Measurements from ENCODE around the gene MRPL49.
"Not testable (repeated sequence)": the region's sequence is repeated elsewhere in the genome, so short reads cannot be mapped to it uniquely, and the experiment has no call there.

Gene MRPL49

DNA sequence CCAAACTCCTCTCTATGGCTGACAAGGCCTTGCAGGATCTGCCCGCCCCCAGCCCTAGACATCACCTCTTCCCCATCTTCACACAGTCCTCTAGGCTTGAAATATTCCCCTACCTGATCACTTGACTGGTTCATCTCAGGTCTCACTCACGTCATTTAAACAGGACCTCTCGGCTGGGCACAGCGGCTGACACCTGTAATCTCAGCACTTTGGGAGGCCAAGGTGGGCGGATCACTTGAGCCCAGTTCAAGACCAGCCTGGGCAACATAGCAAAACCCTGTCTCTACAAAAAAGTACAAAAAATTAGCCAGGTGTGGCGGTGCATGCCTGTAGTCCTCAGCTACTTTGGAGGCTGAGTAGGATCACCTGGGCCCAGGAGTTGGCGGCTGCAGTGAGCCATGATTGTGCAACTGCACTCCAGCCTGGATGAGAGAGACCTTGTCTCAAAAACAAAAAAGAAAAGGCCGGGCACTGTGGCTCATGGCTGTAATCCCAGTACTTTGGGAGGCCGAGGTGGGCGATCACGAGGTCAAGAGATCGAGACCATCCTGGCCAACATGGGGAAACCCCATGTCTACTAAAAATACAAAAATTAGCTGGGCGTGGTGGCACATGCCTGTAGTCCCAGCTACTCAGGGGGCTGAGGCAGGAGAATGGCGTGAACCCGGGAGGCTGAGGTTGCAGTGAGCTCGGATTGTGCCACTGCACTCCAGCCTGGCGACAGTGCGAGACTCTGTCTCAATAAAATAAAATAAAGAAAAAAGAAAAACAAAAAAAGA lies 3.0 kb upstream of the MRPL49 start:
- not testable (repeated sequence) for DNase-seq

DNA sequence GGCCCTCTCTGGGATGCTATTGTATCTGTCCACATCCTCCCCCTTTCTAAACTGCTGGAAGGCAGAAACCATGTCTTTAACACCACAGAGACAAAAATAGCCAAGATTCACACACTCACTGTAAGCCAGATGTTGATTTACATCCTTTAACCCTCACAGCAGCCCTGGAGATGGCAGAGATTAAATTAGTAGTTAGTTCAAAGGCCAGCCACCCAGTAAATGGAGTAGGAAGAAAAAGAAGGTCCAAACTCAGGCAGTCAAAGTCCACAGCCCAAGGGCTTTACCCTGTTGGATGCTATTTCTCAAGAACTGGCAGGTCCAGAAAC lies 2.5 kb upstream of the MRPL49 start:
- DNase-seq, result no peak

DNA sequence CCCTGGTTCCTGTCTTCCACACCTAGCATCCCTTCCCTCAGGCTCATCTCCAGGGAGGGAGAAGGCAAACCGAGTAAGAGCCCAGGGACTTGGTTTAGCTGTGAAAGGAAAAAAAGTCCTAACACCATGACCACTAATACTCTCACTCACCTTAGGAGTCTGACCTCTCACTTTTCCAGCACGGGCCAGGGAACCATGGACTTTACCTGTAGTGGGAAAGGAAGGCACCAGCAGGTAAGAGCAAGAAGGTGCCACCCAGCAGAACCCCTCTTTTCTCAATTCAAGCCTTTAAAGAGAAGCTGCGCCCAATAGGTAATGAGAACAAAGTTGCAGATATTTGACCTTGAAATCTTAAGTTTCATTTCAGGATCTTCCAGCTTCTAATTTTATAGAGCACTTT lies 1.3 kb upstream of the MRPL49 start:
- no peak for DNase-seq

DNA sequence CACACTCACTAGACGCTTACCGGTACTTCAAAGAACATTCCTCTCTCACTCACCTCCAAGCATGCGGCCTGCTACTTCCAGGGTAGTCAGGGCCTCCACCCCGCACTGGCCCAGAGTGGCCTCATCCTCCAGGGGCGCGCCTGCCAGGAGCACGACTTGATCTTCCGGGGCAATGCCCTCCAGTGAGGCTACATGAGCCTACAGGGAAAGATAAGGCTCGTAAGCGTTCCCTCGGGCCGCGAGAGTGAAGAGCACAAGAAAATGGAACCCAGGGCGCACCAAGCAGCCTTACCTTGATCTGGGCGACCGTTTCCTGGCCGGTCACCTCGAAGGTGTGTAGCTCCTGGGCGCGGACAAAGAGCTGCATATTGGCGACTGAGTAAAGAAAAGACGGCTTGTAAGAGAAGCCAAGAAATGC lies 665 bp upstream of the MRPL49 start:
- peak; percentile 44 for DNase-seq

DNA sequence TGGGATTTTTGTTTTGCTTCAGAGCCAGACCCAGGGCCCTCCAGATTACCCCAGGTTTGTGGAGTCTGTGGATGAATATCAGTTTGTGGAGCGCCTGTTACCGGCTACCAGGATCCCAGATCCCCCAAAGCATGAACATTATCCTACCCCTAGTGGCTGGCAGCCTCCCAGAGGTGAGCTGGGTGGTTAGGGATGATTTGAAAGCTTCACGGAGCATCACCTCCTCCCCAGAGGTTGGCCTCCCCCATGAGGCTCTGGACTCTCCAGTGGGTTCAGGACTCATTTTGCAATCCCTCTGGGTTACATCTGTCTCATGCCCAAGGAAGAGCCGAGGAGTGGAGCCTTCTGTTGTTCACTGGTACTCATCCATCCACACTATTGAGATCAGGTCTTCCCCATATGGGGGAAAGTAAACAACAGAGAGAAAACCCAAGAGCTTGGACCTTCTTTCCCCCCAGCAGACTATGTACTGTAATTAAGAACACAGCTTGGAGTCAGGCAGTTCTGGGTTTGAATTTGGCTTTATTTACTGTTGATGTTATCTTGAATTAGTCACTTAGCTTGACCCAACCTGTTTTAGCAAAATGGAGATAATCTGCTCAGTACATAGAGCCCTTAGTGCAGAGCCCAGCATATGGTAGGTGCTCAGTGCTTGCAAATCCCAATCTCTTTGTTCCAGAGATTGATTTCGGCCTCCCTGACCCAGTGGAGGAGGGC lies 2.5 kb downstream of the MRPL49 start:
- no peak for DNase-seq

DNA sequence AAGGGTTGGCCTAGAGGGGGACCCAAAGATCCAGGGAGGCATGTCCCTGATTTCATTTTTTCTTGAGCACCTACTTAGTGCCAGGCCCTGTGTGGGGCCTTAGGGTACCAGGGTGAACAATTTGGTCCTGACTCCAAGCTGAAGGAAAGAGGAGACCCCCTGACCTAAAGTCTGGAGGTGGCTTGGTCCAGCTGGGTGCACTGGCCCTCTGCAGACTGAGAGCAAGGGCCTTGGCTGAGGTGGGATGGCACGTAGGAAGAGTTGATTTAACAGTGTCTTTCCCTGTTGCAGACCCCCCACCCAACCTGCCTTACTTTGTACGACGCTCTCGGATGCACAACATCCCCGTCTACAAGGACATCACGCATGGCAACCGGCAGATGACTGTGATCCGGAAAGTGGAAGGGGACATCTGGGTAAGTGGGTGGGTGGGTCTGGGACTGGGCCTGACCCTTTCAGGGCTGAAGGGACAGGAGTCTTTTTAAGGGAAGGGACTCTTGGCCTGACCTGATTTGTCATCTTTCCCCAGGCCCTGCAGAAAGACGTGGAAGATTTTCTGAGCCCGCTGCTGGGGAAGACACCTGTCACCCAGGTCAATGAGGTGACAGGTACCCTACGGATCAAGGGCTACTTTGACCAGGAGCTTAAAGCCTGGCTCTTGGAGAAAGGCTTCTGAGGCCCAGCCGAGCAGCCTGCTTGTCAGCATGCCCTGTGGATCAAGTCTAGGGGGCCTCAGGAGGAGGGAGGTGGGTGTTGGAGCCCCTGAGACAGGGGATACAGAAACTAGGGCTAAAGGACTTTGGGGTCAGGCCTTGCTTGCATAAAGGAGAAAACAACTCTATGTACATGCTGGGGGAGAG lies 3.3 kb downstream of the MRPL49 start:
- DNase-seq, result no peak

DNA sequence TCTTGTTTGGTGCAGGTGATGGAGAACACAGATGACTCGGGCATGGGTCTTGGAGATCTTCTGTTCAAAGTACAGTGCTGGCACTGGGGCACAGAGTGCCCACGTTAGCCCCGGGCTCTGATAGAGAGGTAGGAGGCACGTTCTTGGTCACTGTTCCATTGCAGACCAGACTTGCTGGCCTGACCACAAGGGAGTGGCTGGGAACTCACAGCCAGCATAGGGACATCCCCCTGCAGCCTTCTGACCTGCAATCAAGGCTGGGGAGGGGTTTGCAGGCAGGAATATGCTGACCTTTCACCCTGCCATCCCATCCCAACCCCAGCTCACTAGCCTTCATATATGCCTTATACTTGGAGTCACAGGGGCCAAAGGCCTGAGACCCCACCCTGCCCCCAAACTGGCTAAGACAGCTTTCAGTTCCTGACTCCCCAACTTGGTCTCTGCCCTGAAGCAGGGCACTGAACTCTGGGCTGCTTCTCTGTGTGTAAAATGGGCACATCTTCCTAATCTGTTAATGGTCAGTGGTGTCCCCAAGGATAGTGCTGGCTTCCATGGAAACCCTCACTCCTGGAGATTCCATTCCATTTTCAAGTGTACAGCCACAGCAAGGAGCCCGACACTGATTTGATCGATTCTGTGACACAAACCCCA lies 4.6 kb downstream of the MRPL49 start:
- DNase-seq, result no peak

DNA sequence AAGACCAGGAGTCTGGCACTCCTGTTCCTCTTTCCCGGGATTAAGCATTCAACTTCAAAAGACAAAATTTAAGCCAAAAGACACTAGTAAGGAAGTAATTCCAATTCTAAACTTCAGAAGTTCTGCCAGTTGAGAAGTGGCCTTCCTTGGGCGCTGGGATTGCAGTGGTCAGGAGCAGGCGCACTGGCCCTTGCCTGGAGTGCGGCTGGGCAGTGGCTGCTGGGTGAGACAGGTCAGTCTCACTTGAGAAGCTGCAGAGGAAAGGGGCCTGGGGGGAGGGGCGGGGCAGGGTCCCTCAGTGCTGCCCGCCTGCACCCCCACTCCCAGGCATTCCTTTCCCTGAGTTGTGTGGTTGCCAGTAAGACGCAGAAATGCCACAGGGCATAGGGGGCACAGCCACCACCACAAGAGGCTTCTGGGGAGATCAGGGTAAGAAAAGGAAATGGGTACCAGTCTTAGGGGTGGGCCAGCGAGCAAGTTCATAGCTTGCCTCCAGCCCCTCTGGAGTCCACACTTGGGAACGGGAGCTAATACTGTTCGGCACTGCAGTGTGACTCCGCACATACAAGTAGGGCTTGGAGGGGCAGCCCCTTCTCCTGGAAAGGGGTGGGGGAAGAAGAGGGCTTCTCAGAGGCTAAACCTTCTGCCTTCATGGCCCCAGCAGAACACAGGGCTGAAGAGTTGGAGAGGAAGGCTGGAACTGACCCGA lies 5.5 kb downstream of the MRPL49 start:
- DNase-seq, result no peak

DNA sequence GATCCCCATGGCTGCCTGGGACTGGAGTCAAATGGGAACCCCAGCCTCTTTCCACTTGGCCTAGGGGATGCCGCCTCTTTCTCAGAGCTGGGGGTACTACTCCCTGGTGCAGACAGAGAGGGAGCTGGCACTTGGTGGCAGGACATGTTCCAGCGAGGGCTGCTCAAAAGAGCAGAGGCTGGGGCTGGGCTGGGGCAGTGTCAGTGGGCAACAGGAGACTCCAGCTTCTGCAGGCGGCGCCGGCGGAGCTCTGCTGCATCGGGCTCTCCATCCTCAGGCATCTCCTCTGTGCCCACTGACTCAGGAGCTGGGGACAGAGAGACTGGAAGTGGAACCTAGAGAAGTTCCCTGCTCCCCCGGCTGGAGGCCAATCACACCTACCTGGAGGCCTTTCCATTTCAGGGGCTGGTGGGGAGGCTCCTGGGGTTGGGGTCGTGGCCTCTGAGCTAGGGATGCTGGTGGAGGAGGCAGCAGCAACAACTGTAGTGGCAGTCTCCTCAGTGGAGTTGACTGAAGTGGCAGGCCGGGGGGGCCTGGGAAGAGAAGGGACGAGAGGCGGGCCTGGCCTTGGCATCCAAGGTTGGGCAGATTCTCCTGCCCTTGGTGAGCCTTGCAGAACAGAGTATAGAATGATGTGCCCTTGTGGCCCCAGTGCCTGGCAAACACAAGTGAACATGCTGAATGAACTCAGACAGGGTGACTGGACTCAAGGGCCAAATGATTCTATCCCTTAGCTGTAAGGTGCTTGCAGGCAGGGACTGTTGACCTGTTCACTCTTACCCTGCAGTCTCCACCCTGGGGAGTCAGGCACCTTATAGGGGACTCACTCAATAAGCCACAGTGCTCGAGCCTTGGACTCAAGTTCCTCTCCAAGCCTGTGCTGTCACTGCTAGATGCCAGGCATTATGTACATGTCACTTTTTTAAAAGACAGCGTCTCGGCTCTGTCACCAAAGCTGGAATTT lies 6.3 kb downstream of the MRPL49 start:
- no peak for DNase-seq

DNA sequence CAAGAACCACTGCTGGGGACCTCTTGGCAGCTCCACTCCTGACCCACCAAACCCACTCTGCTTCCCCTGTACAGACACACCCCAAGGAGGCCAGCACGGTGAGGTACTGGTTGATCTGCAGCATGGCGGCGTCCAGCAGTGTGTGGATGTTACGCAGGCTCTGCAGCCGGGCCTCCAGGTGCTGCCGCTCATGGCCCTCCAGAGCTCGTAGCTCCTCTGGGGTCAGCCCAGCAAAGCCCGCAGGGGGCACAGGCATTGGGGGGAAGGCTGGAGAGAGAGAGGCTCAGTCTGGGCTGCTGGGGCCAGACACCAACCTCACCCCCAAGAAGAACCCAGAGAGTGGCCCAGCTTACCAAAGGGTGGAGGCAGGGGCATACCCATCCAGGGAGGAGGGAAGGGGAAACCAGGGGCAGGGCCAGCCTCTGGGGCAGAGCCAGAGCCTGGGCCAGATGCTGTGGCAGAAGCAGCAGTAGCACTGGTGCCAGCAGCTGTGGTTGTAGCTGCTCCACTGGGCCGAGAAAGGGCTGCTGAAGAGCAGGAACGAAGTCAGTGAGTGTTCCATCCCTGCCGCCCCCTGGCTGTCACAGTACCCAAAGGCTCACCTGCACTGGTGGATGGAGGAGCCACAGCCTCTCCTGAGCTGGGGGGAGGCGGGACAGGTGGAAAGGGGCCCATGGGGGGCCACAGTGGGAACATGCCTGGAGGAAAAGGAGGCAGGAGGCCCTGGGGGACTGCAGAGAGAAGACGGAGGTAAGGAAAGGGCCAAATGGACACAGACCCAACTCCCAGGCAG lies 7.7 kb downstream of the MRPL49 start:
- DNase-seq, result peak; percentile 33

DNA sequence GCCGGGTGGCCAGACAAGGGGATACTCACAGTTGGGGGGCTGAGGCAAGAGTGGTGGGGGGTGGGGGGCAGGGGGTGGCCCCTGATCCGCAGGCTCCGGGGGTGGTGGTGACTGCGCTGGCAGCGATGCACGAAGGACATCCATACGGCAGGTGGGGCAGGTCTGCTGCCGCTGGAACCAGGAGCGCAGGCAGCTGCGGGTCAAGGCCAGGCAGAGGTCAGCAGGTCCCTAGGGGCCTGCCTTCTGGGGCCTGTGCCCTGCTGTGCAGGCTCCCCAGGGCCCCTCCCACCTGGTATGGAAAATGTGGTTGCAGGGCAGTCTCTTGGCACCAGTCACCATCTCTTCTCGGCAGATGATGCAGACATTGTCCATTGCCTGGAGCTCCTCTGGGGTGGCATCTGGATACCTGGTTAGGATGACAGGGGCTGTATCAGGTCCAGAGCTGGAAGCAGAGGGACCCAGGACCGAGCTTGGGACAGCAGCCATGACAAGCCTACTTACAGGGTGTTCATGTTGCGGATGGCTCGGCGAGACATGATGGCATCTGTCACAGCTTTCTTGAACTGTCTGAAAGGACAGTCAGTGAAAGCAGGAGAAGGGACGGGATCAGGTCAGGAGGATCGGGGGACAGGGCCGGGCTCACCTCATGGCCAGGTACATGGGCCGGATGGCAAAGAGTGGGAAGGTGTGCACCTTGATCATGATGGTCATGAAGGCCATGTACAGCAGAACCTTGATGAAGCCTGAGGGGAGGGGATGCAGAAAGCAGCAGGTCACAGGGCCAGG lies 8.7 kb downstream of the MRPL49 start:
- DNase-seq, result no peak

DNA sequence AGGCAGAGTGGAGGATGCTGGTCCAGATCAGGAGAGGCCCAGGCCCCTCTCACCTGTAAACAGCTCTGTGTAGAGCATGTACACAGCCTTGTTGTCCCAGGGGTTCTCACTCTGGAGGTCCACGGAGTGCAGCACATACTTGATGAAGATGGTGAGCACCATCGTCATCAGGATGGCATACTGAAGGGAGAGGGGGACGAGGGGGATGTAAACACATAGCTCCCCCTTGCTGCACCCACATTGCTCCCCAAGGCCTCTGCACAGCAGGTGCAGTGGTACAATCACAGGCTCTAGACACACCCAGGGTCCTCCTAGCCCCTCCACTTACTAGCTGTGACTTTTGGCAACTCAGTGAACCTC lies 9.3 kb downstream of the MRPL49 start:
- no peak for DNase-seq

DNA sequence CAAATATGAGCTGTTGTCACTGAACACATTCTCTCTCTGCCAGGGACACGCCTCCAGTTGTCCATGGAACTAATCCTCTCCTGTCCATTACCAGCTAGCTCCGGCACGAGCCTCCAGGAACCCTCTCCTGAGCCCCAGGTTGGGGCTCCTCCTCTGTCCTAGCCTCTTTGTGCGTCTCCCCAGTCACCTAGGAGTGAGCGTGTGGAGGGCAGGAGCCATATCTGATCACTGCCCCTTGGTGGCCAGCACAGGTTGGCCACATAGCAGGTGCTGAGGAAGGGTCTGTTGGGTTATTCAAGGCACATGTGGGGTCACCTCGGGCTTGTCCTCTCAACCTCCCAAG lies 9.7 kb downstream of the MRPL49 start:
- no peak for DNase-seq

DNA sequence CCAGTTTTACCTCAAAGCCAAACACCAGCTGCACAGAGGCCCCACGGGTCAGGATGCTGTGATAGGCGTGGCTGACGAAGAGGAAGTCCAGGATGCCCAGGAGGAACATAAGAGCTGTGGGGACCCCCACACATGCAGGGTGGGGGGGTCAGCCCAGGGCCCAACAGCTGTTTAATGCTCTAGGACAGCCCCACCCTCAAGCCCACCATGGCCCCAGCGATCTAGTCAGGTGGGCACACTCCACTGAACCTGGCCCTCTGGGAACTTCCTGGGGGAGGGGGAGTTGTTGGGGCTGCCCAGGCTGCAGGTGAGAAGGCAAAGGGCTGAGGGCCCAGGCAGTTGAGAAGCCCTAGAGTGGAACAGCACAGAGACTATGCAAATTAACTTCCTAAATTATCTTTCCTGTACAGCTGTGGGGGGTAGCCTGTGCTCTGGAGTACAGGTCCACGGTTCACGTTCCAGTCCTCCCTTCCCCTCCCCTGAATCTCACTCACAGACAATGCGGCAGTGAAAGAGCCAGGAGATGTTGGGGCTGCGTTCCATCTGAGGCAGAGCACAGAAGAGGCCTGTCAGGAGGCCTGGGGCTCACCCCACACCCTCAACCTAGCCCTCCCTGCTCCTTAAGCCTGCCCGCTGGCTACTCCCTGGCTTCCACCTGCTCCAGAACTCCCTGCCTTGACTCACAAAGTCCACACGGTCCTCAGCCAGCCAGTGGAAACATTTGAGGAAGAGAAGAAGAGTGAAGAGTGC lies 10.3 kb downstream of the MRPL49 start:
- peak; percentile 65 for DNase-seq

DNA sequence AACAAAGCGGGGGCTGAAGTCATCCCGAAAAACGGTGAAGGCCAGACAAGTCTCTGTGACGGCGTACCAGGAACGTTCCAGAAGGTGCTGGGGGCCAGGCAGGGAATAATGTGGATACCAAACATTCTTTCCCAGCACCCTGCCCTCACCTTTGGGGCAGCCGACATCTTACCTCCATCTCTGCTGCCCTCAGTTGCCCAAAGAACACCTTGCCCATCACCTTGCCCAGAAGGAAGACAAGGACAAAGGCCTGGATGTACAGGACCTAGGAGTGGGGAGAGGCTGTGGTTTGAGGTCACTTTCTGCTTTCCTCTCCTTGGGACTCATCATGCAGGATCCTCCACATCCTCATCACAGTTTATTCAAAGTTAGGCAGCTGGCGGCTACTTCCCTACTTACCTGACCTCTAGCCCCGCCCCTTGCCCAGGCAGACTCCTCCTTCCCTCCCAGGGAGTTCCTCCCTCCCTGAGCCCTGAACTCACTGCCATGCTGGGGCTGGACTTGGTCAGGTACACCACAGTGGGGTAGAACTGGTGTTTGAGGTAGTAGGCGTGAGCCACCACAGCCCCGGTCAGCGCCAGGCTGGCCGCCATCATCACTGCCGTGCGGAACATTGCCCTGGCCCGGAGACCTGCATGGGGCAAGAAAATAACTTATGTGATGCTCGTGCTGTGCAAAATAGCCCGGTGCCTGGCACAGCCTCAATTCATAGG lies 11.0 kb downstream of the MRPL49 start:
- peak; percentile 63 for DNase-seq

DNA sequence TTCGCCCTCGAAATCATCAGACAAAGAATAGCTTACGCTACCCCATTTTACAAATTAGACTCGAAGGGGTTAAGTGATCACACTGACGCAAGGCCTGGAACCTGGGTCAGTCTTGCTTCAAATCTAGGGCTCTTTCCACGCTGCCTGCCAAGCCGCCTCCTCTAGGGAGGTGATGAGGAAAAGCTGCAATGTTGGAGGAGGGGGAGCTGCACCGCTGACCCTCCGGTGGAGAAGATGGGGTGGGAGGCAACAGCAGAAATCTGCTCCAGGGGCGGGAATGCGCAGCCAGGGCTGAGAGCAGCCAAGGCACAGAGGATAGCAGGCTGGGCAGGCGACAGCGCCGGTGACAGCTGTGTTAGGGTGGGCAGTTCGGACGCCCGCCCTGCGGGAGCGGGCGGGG lies 11.6 kb downstream of the MRPL49 start:
- no peak for DNase-seq

DNA sequence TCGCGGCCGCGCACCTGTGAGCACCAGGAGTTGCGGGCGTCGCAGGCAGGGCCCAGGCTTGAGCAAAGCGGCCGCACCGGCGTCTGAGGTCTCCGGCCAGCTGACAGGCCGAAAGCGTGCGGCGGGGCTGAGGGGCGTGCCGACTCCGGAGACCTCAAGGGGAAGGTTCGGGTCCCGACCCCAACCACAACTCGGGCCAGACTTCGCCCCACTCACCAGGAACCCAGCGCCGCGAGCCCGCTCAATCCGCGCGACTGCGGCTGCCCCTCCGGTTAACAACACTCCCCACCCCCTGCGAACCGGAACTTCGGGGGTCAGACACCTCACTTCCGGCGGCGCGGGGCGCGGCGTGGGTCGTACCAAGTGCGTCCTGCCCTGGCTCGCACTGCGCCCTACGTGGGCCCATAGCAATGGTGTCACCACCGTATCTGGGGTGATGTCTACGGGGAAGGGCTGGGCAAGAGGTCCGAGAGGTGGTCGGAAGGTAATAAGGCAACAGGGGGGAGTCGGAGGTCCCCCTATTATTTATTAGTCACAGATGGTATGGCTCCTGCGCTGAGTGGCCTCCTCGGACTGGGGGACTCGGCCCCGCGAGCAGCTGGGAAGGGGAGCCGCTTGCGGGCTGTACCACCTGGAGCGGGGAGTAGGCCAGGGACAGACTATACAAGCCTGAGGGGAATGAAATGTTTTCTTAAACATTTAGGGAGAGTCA lies 12.3 kb downstream of the MRPL49 start, which contains the start of gene SYVN1:
TSS of gene SYVN1 (minus strand) at position 280 of the 712 bp plus-strand sequence. CDS start 918 bp downstream, outside the sequence.
- DNase-seq, result peak; percentile 89
